HepG2 (cell line): ENCODE measurements around the gene ABCB6. TPM values are rescaled to one million over a fixed set of nuclear protein-coding genes. Genes with fewer than 3 reads are reported as not detected.

Source experiments
- ATF1 ChIP-seq: IDR thresholded peaks from 2 replicates; pipeline ENCODE4 v1.6.1; 2016; ENCODE audit warnings: mild to moderate bottlenecking, control low read depth
- GTF3A ChIP-seq: sonication (generic); formaldehyde crosslinking; conservative IDR thresholded peaks from 2 replicates; pipeline ENCODE4 v1.4.0; 2020; ENCODE audit warnings: mild to moderate bottlenecking, missing genetic modification reagents
- MBNL3 ChIP-seq: fragments of 250-450 bp; sonication (Bioruptor Pico); conservative IDR thresholded peaks from 2 replicates; pipeline ENCODE4 v1.8.0; 2022; ENCODE audit warnings: mild to moderate bottlenecking, inconsistent platforms
- NFRKB ChIP-seq: fragments of 450-650 bp; IDR thresholded peaks from 2 replicates; pipeline ENCODE4 v1.6.1; 2017
- TOE1 ChIP-seq: sonication (generic); formaldehyde crosslinking; IDR thresholded peaks from 2 replicates; pipeline ENCODE4 v1.4.0; 2020; ENCODE audit warnings: mild to moderate bottlenecking, missing genetic modification reagents
- ZFP37 ChIP-seq: sonication (generic); formaldehyde crosslinking; IDR thresholded peaks from 2 replicates; pipeline ENCODE4 v1.4.0; 2020; ENCODE audit warnings: missing genetic modification reagents, borderline replicate concordance
- ZKSCAN1 ChIP-seq: fragments of 150-350 bp; IDR thresholded peaks from 2 replicates; pipeline ENCODE4 v1.6.1; 2014; ENCODE audit warnings: low read length
- ZMYM4 ChIP-seq: sonication (generic); formaldehyde crosslinking; IDR thresholded peaks from 2 replicates; pipeline ENCODE4 v1.8.1; 2023; ENCODE audit warnings: mild to moderate bottlenecking, missing genetic modification reagents
- ZNF550 ChIP-seq: sonication (generic); formaldehyde crosslinking; IDR thresholded peaks from 2 replicates; pipeline ENCODE4 v1.4.0; 2020; ENCODE audit warnings: mild to moderate bottlenecking, missing genetic modification reagents, borderline replicate concordance
- ZNF557 ChIP-seq: sonication (generic); formaldehyde crosslinking; IDR thresholded peaks from 2 replicates; pipeline ENCODE4 v1.4.0; 2020; ENCODE audit warnings: missing genetic modification reagents
- ZNF772 ChIP-seq: sonication (generic); formaldehyde crosslinking; IDR thresholded peaks from 2 replicates; pipeline ENCODE4 v1.5.0; 2020; ENCODE audit warnings: mild to moderate bottlenecking, missing genetic modification reagents
- ZNF780A ChIP-seq: sonication (generic); formaldehyde crosslinking; IDR thresholded peaks from 2 replicates; pipeline ENCODE4 v1.8.0; 2022; ENCODE audit warnings: mild to moderate bottlenecking, missing genetic modification reagents, moderate library complexity
- ZNF816 ChIP-seq: sonication (generic); formaldehyde crosslinking; IDR thresholded peaks from 2 replicates; pipeline ENCODE4 v1.8.0; 2022; ENCODE audit warnings: missing genetic modification reagents, mild to moderate bottlenecking, borderline replicate concordance
- polyA plus RNA-seq, 8 experiments: library from polyadenylated mRNA; depleted of rRNA in 3 of 8; stranded (reverse) in 7 of 8; unstranded in 1 of 8; fragments of >200 nt; fragmentation: Illumina TruSeq in 4 of 8; extraction: Trizol in 4 of 8; gene quantifications; 2 replicates each; pipeline versions ENCODE4 v1.2.1 to v1.2.3, GENCODE V29; 2011 to 2016; ENCODE audit warnings: low read depth in 4 of 8, missing spikeins in 1 of 8, mixed read lengths in 1 of 8; ENCODE audit not compliant: insufficient read depth in 1 of 8
- total RNA-seq, 5 experiments: library from RNA; depleted of rRNA; stranded (reverse); fragments of >200 nt; fragmentation: Illumina TruSeq; extraction: Trizol; gene quantifications; 2 replicates each; pipeline ENCODE4 v1.2.3, GENCODE V29; 2016; ENCODE audit warnings: low read depth in 1 of 5
- TF ChIP-seq, protein P1 (sequence below): sonication (generic); formaldehyde crosslinking; IDR thresholded peaks from 2 replicates; pipeline ENCODE4 v1.4.0; 2020; ENCODE audit warnings: missing genetic modification reagents, borderline replicate concordance
- TF ChIP-seq, protein P2 (sequence below): sonication (generic); formaldehyde crosslinking; IDR thresholded peaks from 2 replicates; pipeline ENCODE4 v1.4.0; 2020; ENCODE audit warnings: missing genetic modification reagents
- TF ChIP-seq, protein P3 (sequence below): sonication (generic); formaldehyde crosslinking; conservative IDR thresholded peaks from 2 replicates; pipeline ENCODE4 v1.4.0; 2020; ENCODE audit warnings: missing genetic modification reagents
- TF ChIP-seq, protein P4 (sequence below): sonication (generic); formaldehyde crosslinking; IDR thresholded peaks from 2 replicates; pipeline ENCODE4 v1.4.0; 2020; ENCODE audit warnings: missing genetic modification reagents, borderline replicate concordance

The ABCB6 gene
- total and polyA plus RNA-seq, 2 of the 13 experiments (the other 11 are each of a cell fraction or from before 2014, with no cell fraction given), result 91.1 to 137 TPM

DNA sequence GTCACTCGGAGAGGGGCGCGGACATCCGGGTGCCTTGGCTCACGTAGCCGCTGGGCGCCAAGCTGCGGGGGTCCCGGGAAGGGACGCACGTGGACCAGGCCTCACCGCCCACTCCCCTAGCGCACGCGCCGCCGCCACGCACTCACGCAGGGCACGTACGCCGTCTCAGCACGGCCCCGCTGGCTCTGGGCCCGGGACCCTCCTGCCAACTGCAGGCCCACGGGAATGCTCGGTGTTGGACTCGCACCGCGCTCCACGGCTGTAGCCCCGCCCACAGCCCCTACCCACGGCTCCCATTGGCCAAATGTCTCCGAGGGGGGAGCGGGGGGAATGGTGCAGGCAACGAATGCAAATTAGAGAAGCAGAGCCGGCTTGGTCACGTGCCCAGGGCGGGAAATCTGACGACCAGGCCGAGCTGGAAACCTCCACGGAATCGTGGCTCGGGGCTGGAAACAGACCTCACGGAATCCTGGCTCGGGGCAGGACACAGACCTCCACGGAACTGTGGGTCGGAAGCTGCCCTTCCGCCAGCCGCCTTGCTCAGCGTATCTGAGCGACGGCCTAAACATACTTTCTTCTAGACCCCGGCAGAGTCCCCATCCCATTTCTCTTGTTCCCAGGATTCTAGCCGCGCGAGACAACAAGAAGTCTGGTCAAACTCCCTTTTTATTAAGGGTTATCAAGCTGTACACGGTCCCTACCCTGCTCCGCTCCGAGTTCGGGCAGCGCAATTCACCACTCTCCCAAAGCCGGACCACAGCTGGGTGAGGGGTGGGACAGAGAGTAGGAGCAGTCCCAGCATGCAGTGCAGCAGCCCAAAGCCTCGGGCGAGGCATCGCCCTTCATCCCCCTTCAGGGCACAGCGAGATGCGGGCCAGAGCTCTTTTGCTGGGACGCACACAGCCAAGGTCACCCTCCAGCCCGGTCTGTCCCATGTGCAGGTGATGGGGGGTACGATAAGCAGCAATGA is at the start of gene ABCB6 (continued):
- TF ChIP-seq, protein P1, sequence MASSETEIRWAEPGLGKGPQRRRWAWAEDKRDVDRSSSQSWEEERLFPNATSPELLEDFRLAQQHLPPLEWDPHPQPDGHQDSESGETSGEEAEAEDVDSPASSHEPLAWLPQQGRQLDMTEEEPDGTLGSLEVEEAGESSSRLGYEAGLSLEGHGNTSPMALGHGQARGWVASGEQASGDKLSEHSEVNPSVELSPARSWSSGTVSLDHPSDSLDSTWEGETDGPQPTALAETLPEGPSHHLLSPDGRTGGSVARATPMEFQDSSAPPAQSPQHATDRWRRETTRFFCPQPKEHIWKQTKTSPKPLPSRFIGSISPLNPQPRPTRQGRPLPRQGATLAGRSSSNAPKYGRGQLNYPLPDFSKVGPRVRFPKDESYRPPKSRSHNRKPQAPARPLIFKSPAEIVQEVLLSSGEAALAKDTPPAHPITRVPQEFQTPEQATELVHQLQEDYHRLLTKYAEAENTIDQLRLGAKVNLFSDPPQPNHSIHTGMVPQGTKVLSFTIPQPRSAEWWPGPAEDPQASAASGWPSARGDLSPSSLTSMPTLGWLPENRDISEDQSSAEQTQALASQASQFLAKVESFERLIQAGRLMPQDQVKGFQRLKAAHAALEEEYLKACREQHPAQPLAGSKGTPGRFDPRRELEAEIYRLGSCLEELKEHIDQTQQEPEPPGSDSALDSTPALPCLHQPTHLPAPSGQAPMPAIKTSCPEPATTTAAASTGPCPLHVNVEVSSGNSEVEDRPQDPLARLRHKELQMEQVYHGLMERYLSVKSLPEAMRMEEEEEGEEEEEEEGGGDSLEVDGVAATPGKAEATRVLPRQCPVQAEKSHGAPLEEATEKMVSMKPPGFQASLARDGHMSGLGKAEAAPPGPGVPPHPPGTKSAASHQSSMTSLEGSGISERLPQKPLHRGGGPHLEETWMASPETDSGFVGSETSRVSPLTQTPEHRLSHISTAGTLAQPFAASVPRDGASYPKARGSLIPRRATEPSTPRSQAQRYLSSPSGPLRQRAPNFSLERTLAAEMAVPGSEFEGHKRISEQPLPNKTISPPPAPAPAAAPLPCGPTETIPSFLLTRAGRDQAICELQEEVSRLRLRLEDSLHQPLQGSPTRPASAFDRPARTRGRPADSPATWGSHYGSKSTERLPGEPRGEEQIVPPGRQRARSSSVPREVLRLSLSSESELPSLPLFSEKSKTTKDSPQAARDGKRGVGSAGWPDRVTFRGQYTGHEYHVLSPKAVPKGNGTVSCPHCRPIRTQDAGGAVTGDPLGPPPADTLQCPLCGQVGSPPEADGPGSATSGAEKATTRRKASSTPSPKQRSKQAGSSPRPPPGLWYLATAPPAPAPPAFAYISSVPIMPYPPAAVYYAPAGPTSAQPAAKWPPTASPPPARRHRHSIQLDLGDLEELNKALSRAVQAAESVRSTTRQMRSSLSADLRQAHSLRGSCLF (CRISPR knock-in tag), result 0 out of 2 replicates have a peak, but pooled peaks have one; percentile 11
- TF ChIP-seq, protein P2, sequence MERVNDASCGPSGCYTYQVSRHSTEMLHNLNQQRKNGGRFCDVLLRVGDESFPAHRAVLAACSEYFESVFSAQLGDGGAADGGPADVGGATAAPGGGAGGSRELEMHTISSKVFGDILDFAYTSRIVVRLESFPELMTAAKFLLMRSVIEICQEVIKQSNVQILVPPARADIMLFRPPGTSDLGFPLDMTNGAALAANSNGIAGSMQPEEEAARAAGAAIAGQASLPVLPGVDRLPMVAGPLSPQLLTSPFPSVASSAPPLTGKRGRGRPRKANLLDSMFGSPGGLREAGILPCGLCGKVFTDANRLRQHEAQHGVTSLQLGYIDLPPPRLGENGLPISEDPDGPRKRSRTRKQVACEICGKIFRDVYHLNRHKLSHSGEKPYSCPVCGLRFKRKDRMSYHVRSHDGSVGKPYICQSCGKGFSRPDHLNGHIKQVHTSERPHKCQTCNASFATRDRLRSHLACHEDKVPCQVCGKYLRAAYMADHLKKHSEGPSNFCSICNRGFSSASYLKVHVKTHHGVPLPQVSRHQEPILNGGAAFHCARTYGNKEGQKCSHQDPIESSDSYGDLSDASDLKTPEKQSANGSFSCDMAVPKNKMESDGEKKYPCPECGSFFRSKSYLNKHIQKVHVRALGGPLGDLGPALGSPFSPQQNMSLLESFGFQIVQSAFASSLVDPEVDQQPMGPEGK (CRISPR knock-in tag), result peak; percentile 92
- TF ChIP-seq ZFP37 (CRISPR knock-in tag) (peak; percentile 96; the same call in 1 of the 2 replicates), ZNF816 (CRISPR knock-in tag) (peak; percentile 62; the same call in 1 of the 2 replicates), ZMYM4 (CRISPR knock-in tag) (peak; percentile 91), MBNL3 (CRISPR knock-in tag) (no peak), ATF1 (CRISPR knock-in tag) (no peak), ZNF557 (peak; percentile 87), ZNF550 (CRISPR knock-in tag) (peak; percentile 59; the same call in 1 of the 2 replicates), ZNF772 (CRISPR knock-in tag) (peak; percentile 97; the same call in 1 of the 2 replicates), ZKSCAN1 (no peak), TOE1 (peak; percentile 78; the same call in 1 of the 2 replicates), ZNF780A (no peak; the same call in 1 of the 2 replicates), NFRKB (no peak), GTF3A (CRISPR knock-in tag) (0 out of 2 replicates have a peak, but pooled peaks have one; percentile 50)
- TF ChIP-seq, protein P3, sequence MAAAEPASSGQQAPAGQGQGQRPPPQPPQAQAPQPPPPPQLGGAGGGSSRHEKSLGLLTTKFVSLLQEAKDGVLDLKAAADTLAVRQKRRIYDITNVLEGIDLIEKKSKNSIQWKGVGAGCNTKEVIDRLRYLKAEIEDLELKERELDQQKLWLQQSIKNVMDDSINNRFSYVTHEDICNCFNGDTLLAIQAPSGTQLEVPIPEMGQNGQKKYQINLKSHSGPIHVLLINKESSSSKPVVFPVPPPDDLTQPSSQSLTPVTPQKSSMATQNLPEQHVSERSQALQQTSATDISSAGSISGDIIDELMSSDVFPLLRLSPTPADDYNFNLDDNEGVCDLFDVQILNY (CRISPR knock-in tag), result peak; percentile 95
- TF ChIP-seq, protein P4, sequence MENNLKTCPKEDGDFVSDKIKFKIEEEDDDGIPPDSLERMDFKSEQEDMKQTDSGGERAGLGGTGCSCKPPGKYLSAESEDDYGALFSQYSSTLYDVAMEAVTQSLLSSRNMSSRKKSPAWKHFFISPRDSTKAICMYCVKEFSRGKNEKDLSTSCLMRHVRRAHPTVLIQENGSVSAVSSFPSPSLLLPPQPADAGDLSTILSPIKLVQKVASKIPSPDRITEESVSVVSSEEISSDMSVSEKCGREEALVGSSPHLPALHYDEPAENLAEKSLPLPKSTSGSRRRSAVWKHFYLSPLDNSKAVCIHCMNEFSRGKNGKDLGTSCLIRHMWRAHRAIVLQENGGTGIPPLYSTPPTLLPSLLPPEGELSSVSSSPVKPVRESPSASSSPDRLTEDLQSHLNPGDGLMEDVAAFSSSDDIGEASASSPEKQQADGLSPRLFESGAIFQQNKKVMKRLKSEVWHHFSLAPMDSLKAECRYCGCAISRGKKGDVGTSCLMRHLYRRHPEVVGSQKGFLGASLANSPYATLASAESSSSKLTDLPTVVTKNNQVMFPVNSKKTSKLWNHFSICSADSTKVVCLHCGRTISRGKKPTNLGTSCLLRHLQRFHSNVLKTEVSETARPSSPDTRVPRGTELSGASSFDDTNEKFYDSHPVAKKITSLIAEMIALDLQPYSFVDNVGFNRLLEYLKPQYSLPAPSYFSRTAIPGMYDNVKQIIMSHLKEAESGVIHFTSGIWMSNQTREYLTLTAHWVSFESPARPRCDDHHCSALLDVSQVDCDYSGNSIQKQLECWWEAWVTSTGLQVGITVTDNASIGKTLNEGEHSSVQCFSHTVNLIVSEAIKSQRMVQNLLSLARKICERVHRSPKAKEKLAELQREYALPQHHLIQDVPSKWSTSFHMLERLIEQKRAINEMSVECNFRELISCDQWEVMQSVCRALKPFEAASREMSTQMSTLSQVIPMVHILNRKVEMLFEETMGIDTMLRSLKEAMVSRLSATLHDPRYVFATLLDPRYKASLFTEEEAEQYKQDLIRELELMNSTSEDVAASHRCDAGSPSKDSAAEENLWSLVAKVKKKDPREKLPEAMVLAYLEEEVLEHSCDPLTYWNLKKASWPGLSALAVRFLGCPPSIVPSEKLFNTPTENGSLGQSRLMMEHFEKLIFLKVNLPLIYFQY (CRISPR knock-in tag), result peak; percentile 86
